Endothelial cell of hepatic sinusoid (primary cell): ENCODE results near the gene KDM6A.

ENCODE experiments used
- in situ Hi-C: cut with HindIII; loops from 2 replicates; pipeline ENCODE4 v1.10.0; 2017; ENCODE audit warnings: low sequenced_read_pairs

KDM6A gene

GRCh38 chrX:45154033-45154360, 281.0 kb downstream of the KDM6A start:
- in situ Hi-C loops, result no loop called here

GRCh38 chrX:45154462-45154861, 281.5 kb downstream of the KDM6A start:
- in situ Hi-C loops, result no loop called here

- in situ Hi-C loops, result no loop called here
Measured at GRCh38 chrX:45157647-45158046, 284.7 kb downstream of the KDM6A start.
